HEK293T (cell line): ENCODE data around the gene OR52A1.
"Not testable (repeated sequence)": the region's sequence is repeated elsewhere in the genome, so short reads cannot be mapped to it uniquely, and the experiment has no call there.

Experiments
- CTCF ChIA-PET: fragments of 350-600 bp; formaldehyde crosslinking; extraction: SDS; loops from one replicate; lab custom pipeline; 2021; ENCODE audit warnings: antibody characterized with exemption, inconsistent platforms; lab: Yijun Ruan, JAX
- POLR2A ChIA-PET: fragments of 350-600 bp; formaldehyde crosslinking; extraction: SDS; loops from one replicate; lab custom pipeline; 2020; ENCODE audit warnings: antibody characterized with exemption, inconsistent platforms; lab: Yijun Ruan, JAX
- DNase-seq: peaks from one replicate; pipeline ENCODE4 v3.0.0; 2012; ENCODE audit warnings: mixed read lengths; ENCODE audit errors: extremely low spot score
- ARNT ChIP-seq: fragments of 450-650 bp; IDR thresholded peaks from 2 replicates; pipeline ENCODE4 v1.6.1; 2017; ENCODE audit warnings: mild to moderate bottlenecking
- BHLHE40 ChIP-seq: fragments of 450-650 bp; IDR thresholded peaks from 2 replicates; pipeline ENCODE4 v1.6.1; 2016; ENCODE audit warnings: mild to moderate bottlenecking, moderate library complexity, borderline replicate concordance
- CTBP1 ChIP-seq: fragments of 450-650 bp; IDR thresholded peaks from 2 replicates; pipeline ENCODE4 v1.6.1; 2016; ENCODE audit warnings: borderline replicate concordance
- ELF4 ChIP-seq: fragments of 450-650 bp; IDR thresholded peaks from 2 replicates; pipeline ENCODE4 v1.6.1; 2017; ENCODE audit warnings: antibody characterized with exemption
- FOXA1 ChIP-seq: fragments of 450-650 bp; IDR thresholded peaks from 2 replicates; pipeline ENCODE4 v1.6.1; 2016; ENCODE audit warnings: mild to moderate bottlenecking
- FOXK2 ChIP-seq: fragments of 450-650 bp; IDR thresholded peaks from 2 replicates; pipeline ENCODE4 v1.6.1; 2016; ENCODE audit warnings: mild to moderate bottlenecking
- FOXM1 ChIP-seq: fragments of 450-650 bp; IDR thresholded peaks from 2 replicates; pipeline ENCODE4 v1.6.1; 2017; ENCODE audit warnings: mild to moderate bottlenecking, borderline replicate concordance
- HDGF ChIP-seq: fragments of 450-650 bp; IDR thresholded peaks from 2 replicates; pipeline ENCODE4 v1.6.1; 2017; ENCODE audit warnings: antibody characterized with exemption, borderline replicate concordance
- L3MBTL2 ChIP-seq: fragments of 450-650 bp; conservative IDR thresholded peaks from 2 replicates; pipeline ENCODE4 v1.6.1; 2016; ENCODE audit warnings: mild to moderate bottlenecking
- LEF1 ChIP-seq: fragments of 450-650 bp; IDR thresholded peaks from 2 replicates; pipeline ENCODE4 v1.6.1; 2017; ENCODE audit warnings: mild to moderate bottlenecking, borderline replicate concordance
- NFRKB ChIP-seq: fragments of 450-650 bp; IDR thresholded peaks from 2 replicates; pipeline ENCODE4 v1.6.1; 2016; ENCODE audit warnings: mild to moderate bottlenecking, moderate library complexity
- PKNOX1 ChIP-seq: fragments of 450-650 bp; IDR thresholded peaks from 2 replicates; pipeline ENCODE4 v1.6.1; 2016
- SP1 ChIP-seq: fragments of 450-650 bp; IDR thresholded peaks from 2 replicates; pipeline ENCODE4 v1.6.1; 2017
- SUZ12 ChIP-seq: fragments of 450-650 bp; IDR thresholded peaks from 2 replicates; pipeline ENCODE4 v1.6.1; 2016; ENCODE audit warnings: mild to moderate bottlenecking
- TARDBP ChIP-seq: fragments of 450-650 bp; IDR thresholded peaks from 2 replicates; pipeline ENCODE4 v1.6.1; 2016
- ZNF384 ChIP-seq: fragments of 450-650 bp; IDR thresholded peaks from 2 replicates; pipeline ENCODE4 v1.6.1; 2016

The OR52A1 gene

GRCh38 chr11:5159806-5160205, 5.2 kb upstream of the OR52A1 start:
- ChIA-PET CTCF (no interaction called here), POLR2A (no interaction called here)
- TF ChIP-seq LEF1 (no peak), ARNT (no peak), BHLHE40 (no peak), ELF4 (no peak), HDGF (no peak), SUZ12 (no peak), FOXA1 (no peak), L3MBTL2 (no peak), TARDBP (no peak), SP1 (no peak), PKNOX1 (no peak), FOXK2 (no peak), NFRKB (no peak), CTBP1 (no peak), ZNF384 (no peak), FOXM1 (no peak)
- no peak for DNase-seq

GRCh38 chr11:5153574-5154431, 754 bp downstream of the OR52A1 start:
- CTCF ChIA-PET, result no interaction called here
- DNase-seq, result no peak

GRCh38 chr11:5151713-5152153, 2.8 kb downstream of the OR52A1 start:
- CTCF ChIA-PET, result no interaction called here
- POLR2A ChIA-PET, result no interaction called here
- TF ChIP-seq CTBP1, result no peak
- TF ChIP-seq SP1, result no peak
- no peak for TF ChIP-seq SUZ12
- no peak for DNase-seq

More at GRCh38 chr11:5153574-5154431, 754 bp downstream of the OR52A1 start:
- TF ChIP-seq NFRKB (no peak), FOXA1 (no peak), FOXM1 (no peak), ARNT (no peak), ZNF384 (no peak), ELF4 (no peak), SUZ12 (no peak), SP1 (no peak), BHLHE40 (no peak)
- POLR2A ChIA-PET, result no interaction called here

GRCh38 chr11:5144206-5144605, 10.4 kb downstream of the OR52A1 start:
- CTCF ChIA-PET, POLR2A ChIA-PET, DNase-seq: not testable (repeated sequence)

GRCh38 chr11:5137996-5138395, 16.6 kb downstream of the OR52A1 start, which contains the start of gene OR52A5:
Gene OR52A5 (minus strand): TSS chr11:5138356. CDS start chr11:5132642, 5,714 bp downstream.
- TF ChIP-seq PKNOX1 (no peak), L3MBTL2 (no peak), NFRKB (no peak), LEF1 (no peak), FOXM1 (no peak), ZNF384 (no peak), HDGF (no peak), CTBP1 (no peak), SUZ12 (no peak), TARDBP (no peak), ELF4 (no peak)
- ChIA-PET CTCF (no interaction called here), POLR2A (no interaction called here)
- DNase-seq, result no peak

- CTCF ChIA-PET, result no interaction called here
- POLR2A ChIA-PET, result no interaction called here
- no peak for DNase-seq
- TF ChIP-seq SUZ12, result no peak
- TF ChIP-seq PKNOX1, result no peak
- TF ChIP-seq L3MBTL2, result no peak
- no peak for TF ChIP-seq ZNF384
- TF ChIP-seq FOXK2, result no peak
- TF ChIP-seq SP1, result no peak
- no peak for TF ChIP-seq FOXM1
- no peak for TF ChIP-seq TARDBP
- TF ChIP-seq BHLHE40, result no peak
- TF ChIP-seq ARNT, result no peak
- no peak for TF ChIP-seq LEF1
- no peak for TF ChIP-seq ELF4
- TF ChIP-seq CTBP1, result no peak
- TF ChIP-seq FOXA1, result no peak
Observed at GRCh38 chr11:5137014-5137413, 17.5 kb downstream of the OR52A1 start.

- DNase-seq, result no peak
- TF ChIP-seq FOXM1, result no peak
- TF ChIP-seq LEF1, result no peak
- TF ChIP-seq ELF4, result no peak
- no peak for TF ChIP-seq L3MBTL2
- no peak for TF ChIP-seq CTBP1
- no peak for TF ChIP-seq TARDBP
- TF ChIP-seq HDGF, result no peak
- no peak for TF ChIP-seq NFRKB
- TF ChIP-seq SUZ12, result no peak
- TF ChIP-seq ZNF384, result no peak
- TF ChIP-seq FOXA1, result no peak
- TF ChIP-seq FOXK2, result no peak
- no peak for TF ChIP-seq PKNOX1
- no peak for TF ChIP-seq BHLHE40
- TF ChIP-seq SP1, result no peak
- TF ChIP-seq ARNT, result no peak
- POLR2A ChIA-PET, result no interaction called here
- CTCF ChIA-PET, result no interaction called here
Observed at GRCh38 chr11:5136261-5136660, 18.3 kb downstream of the OR52A1 start.
